Chondrocyte (in vitro differentiated cells): ENCODE results near the gene PLD3. TPM values are rescaled to one million over a fixed set of nuclear protein-coding genes. Genes with fewer than 3 reads are reported as not detected.

Experiments
- DNase-seq: peaks from one replicate; pipeline ENCODE4 v3.0.0; 2021; ENCODE audit warnings: mixed read lengths, low spot score
- H3K27ac Mint-ChIP-seq: one replicate; pipeline ENCODE4 v1.8.0; 2021; ENCODE audit warnings: mild to moderate bottlenecking, moderate library complexity, mixed read lengths; ENCODE audit not compliant: unreplicated experiment
- H3K27me3 Mint-ChIP-seq: 2 replicates; pipeline ENCODE4 v1.8.0; 2021; ENCODE audit warnings: low read depth, mixed read lengths
- H3K36me3 Mint-ChIP-seq: 2 replicates; pipeline ENCODE4 v1.8.0; 2021; ENCODE audit warnings: low read depth, mixed read lengths
- H3K4me1 Mint-ChIP-seq: 2 replicates; pipeline ENCODE4 v1.8.0; 2021; ENCODE audit warnings: low read depth, mild to moderate bottlenecking, mixed read lengths
- H3K4me3 Mint-ChIP-seq: one replicate; pipeline ENCODE4 v1.8.0; 2021; ENCODE audit warnings: mild to moderate bottlenecking, moderate library complexity, mixed read lengths; ENCODE audit not compliant: unreplicated experiment
- H3K9me3 Mint-ChIP-seq: 2 replicates; pipeline ENCODE4 v1.8.0; 2021; ENCODE audit warnings: low read depth, mixed read lengths
- CTCF ChIP-seq: fragments of 200-600 bp; sonication (generic); IDR thresholded peaks from 2 replicates; pipeline ENCODE4 v1.5.0; 2021; ENCODE audit warnings: antibody characterized with exemption, mild to moderate bottlenecking, moderate library complexity
- long read RNA-seq: library from polyadenylated mRNA; stranded (forward); transcript quantifications from one replicate; pipeline ENCODE4 v2.0.0, GENCODE V29; 2021
- total RNA-seq: library from RNA; stranded (reverse); gene quantifications from 3 replicates; pipeline ENCODE4 v1.2.1, GENCODE V29; 2021

Gene PLD3, protein sequence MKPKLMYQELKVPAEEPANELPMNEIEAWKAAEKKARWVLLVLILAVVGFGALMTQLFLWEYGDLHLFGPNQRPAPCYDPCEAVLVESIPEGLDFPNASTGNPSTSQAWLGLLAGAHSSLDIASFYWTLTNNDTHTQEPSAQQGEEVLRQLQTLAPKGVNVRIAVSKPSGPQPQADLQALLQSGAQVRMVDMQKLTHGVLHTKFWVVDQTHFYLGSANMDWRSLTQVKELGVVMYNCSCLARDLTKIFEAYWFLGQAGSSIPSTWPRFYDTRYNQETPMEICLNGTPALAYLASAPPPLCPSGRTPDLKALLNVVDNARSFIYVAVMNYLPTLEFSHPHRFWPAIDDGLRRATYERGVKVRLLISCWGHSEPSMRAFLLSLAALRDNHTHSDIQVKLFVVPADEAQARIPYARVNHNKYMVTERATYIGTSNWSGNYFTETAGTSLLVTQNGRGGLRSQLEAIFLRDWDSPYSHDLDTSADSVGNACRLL
- 478 to 514 TPM (median 487 TPM) in 3 replicates for total RNA-seq
- long read RNA-seq, transcript PLD3-206 (13 exons, 2,180 nt), result minor isoform, 5 of 1,481 reads
- long read RNA-seq, transcript PLD3-205 (12 exons, 1,966 nt), result minor isoform, 9 of 1,481 reads
- long read RNA-seq, transcript PLD3-213 (3 exons, 750 nt), result minor isoform, 6 of 1,481 reads
- long read RNA-seq, transcript PLD3-207 (13 exons, 2,140 nt), result major isoform, 120 of 1,481 reads
- long read RNA-seq, partial matches to known transcripts, result 959 of 1,481 reads
- long read RNA-seq, other reads (novel, unspliced or antisense), result 379 of 1,481 reads

DNA sequence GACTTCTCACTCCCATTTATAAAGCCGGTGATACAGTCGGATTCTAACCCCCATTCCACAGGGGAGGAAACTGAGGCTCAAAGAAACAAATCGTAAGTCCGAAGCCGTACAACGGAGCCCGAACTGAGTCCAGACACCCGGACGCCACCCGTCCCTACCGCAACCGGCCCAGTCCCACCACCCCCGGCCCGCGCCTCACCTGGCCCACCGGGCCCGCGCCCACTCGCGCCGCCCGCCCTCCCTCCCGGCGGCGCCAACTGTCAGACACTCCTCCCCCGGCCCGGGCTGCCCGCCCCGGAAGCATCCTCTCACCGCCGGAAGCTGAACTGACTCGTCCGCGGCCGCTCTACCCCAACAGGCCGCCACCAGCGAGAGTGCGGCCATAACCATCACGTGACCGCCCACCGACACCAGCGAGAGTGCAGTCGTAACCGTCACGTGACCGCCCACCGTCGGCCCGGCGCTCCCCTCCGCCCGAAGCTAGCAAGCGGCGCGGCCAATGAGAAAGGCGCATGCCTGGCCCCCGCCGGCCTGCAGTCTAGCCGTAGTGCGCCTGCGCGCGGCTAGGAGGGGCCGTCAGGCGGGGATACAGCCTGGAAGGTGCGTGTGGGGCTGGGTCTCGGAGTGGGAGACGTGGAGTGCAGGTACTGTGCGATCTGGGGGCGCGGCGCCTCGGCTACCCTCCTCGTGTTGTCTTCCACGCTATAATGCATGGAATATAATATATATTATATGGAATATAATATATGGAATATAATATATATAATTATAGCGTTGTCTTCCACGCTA, at the start of gene PLD3, which contains the start of gene C19orf47:
Gene PLD3 (plus strand): TSS at position 571 of the 789 bp plus-strand sequence. CDS start 17,789 bp downstream, outside the sequence.
Gene C19orf47 (minus strand): TSS at position 273 of the 789 bp plus-strand sequence. CDS start 6,540 bp downstream, outside the sequence.
- Mint-ChIP-seq H3K27me3 (no peaks in the 10 kb centered on the region), H3K4me1 (peaks cover 31% of the 10 kb centered on the region), H3K27ac (peak within 1 kb of the TSS; percentile 97), H3K4me3 (peak within 1 kb of the TSS; percentile 94), H3K36me3 (no peaks in the 10 kb centered on the region), H3K9me3 (no peaks in the 10 kb centered on the region)
- no peak for TF ChIP-seq CTCF
- DNase-seq, result peak; percentile 100

DNA sequence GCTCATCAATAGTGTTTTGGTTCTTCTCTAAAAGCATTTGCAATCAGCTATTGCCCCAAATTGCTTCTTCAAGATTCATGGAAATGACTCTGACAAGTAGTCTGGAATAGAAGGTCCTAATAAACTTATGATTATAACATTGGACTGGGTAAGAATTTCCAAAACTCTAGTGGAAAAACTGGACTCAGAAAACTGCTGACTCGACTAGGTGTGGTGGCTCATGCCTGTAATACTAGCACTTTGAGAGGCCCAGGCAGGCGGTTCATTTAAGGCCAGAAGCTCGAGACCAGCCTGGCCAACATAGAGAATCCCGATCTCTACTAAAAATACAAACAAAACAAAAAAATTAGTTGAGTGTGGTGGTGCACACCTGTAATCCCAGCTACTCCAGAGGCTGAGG, 47.8 kb upstream of the PLD3 start:
- no peak overlapping the region for H3K4me3 Mint-ChIP-seq
- no peaks in the 10 kb centered on the region for H3K27me3 Mint-ChIP-seq
- DNase-seq, result peak; percentile 11
- no peak for TF ChIP-seq CTCF
- H3K27ac Mint-ChIP-seq, result no peak overlapping the region
- H3K4me1 Mint-ChIP-seq, result peaks cover 5% of the 10 kb centered on the region
- H3K36me3 Mint-ChIP-seq, result peaks cover 1% of the 10 kb centered on the region
- H3K9me3 Mint-ChIP-seq, result no peaks in the 10 kb centered on the region

GRCh38 chr19:40302224-40303011, 46.1 kb upstream of the PLD3 start:
- no peaks in the 10 kb centered on the region for H3K9me3 Mint-ChIP-seq
- DNase-seq, result no peak
- H3K4me1 Mint-ChIP-seq, result peaks cover 5% of the 10 kb centered on the region
- H3K27me3 Mint-ChIP-seq, result no peaks in the 10 kb centered on the region
- TF ChIP-seq CTCF, result no peak
- H3K36me3 Mint-ChIP-seq, result peaks cover 1% of the 10 kb centered on the region
- no peak overlapping the region for H3K27ac Mint-ChIP-seq
- no peak overlapping the region for H3K4me3 Mint-ChIP-seq

DNA sequence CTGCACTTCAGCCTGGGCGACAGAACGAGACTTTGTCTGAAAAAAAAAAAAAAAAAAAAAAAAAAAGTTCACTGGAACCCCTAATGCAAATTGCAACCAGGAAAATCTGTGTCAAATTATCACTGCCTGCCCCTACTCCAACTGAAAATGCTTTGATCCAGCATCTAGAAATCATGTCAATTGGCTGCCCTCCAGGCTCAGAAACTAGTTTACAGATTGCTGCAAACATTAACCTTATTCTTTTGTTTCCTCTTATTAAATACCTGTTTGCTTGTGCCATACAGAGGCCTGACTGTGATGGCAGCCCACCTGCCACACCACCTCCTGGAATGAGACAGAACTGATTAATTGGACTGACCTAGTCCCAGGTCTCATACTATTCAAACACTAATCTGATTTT, 44.7 kb upstream of the PLD3 start:
- H3K4me1 Mint-ChIP-seq, result peaks cover 5% of the 10 kb centered on the region
- no peaks in the 10 kb centered on the region for H3K27me3 Mint-ChIP-seq
- no peak overlapping the region for H3K27ac Mint-ChIP-seq
- no peak for TF ChIP-seq CTCF
- DNase-seq, result peak; percentile 17
- no peaks in the 10 kb centered on the region for H3K9me3 Mint-ChIP-seq
- peaks cover 1% of the 10 kb centered on the region for H3K36me3 Mint-ChIP-seq
- no peak overlapping the region for H3K4me3 Mint-ChIP-seq
